Measurements from ENCODE around the gene MMP14. TPM values are rescaled to one million over a fixed set of nuclear protein-coding genes. Genes with fewer than 3 reads are reported as not detected.

MMP14 gene
- total and polyA plus RNA-seq, 3 donors from 2014 or later = 14.2 to 54.6 (median 35.8) TPM

DNA sequence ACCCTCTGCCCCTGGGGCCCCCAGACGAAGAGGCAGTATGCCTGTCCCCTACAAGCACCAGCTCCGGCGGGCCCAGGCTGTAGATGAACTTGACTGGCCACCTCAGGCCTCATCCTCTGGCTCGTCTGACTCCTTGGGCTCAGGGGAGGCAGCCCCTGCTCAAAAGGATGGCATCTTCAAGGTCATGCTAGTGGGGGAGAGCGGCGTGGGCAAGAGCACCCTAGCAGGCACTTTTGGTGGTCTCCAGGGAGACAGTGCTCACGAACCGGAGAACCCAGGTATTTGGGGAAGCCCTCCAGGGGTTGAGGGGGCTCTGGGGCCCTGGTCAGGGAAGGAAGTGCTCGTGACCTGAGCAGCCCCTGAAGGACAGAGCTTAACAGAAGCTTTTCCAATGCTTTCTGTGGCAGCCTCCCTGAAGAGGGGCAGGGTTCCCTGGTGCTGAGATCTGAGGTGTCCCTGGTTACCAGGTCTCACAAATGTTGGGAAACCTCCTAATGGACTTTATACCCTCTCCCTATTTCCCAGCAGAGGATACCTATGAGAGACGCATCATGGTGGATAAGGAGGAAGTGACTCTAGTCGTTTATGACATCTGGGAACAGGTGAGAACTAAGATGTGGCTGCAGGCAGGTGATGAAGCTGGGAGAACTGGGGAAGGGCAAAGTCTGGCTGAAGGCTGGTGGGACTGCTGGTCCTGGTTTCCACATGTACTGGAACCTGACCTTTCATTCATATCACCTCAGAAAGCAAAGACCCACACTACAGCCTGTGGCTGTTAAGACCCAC is 48.5 kb downstream of the MMP14 start:
- intact Hi-C loops (cut with DNase I; ENCODE audit: low total_unique reads) = no loop called here
- peaks cover 15% of the 10 kb centered on the region for H3K4me1 ChIP-seq
- no peak overlapping the region for H3K4me3 ChIP-seq
- no peak for DNase-seq
- H3K27ac ChIP-seq = no peak overlapping the region
- WGBS, 2 donors = 81 to 88% methylated on average over 10 to 11 of the region's 11 CpGs
- H3K9me3 ChIP-seq = no peaks in the 10 kb centered on the region
- H3K27me3 ChIP-seq = no peaks in the 10 kb centered on the region
- no peak for TF ChIP-seq POLR2A (IDR thresholded peaks at IDR 0.05)
- TF ChIP-seq, protein P1, sequence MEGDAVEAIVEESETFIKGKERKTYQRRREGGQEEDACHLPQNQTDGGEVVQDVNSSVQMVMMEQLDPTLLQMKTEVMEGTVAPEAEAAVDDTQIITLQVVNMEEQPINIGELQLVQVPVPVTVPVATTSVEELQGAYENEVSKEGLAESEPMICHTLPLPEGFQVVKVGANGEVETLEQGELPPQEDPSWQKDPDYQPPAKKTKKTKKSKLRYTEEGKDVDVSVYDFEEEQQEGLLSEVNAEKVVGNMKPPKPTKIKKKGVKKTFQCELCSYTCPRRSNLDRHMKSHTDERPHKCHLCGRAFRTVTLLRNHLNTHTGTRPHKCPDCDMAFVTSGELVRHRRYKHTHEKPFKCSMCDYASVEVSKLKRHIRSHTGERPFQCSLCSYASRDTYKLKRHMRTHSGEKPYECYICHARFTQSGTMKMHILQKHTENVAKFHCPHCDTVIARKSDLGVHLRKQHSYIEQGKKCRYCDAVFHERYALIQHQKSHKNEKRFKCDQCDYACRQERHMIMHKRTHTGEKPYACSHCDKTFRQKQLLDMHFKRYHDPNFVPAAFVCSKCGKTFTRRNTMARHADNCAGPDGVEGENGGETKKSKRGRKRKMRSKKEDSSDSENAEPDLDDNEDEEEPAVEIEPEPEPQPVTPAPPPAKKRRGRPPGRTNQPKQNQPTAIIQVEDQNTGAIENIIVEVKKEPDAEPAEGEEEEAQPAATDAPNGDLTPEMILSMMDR (IDR thresholded peaks at IDR 0.05) = no peak
- no peaks in the 10 kb centered on the region for H3K36me3 ChIP-seq (ENCODE audit: low read depth, missing control alignments)

DNA sequence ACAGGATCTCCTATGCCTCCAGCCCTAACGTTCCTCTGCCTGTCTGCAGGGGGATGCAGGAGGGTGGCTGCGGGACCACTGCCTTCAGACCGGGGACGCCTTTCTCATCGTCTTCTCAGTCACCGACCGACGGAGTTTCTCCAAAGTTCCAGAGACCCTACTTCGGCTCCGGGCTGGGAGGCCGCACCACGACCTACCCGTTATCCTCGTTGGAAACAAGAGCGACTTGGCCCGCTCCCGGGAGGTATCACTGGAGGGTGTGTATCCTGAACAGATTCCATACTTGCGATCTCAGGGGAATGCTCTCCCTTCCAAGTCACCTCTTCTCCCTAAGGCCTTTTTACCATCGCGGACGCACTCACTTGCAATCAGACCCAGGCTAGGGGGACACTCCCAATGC is 49.6 kb downstream of the MMP14 start:
- Histone ChIP-seq H3K4me1 (peaks cover 15% of the 10 kb centered on the region), H3K27me3 (no peaks in the 10 kb centered on the region), H3K4me3 (peak overlapping the region; percentile 75 to 85), H3K27ac (no peak overlapping the region), H3K36me3 (ENCODE audit: low read depth, missing control alignments) (no peaks in the 10 kb centered on the region), H3K9me3 (no peaks in the 10 kb centered on the region)
- 71 to 88% methylated on average over 20 to 21 of the region's 21 CpGs for WGBS, 2 donors
- TF ChIP-seq POLR2A (IDR thresholded peaks at IDR 0.05) = no peak
- TF ChIP-seq, protein P1 (IDR thresholded peaks at IDR 0.05) = no peak
- no peak for DNase-seq
- intact Hi-C loops (cut with DNase I; ENCODE audit: low total_unique reads) = no loop called here

DNA sequence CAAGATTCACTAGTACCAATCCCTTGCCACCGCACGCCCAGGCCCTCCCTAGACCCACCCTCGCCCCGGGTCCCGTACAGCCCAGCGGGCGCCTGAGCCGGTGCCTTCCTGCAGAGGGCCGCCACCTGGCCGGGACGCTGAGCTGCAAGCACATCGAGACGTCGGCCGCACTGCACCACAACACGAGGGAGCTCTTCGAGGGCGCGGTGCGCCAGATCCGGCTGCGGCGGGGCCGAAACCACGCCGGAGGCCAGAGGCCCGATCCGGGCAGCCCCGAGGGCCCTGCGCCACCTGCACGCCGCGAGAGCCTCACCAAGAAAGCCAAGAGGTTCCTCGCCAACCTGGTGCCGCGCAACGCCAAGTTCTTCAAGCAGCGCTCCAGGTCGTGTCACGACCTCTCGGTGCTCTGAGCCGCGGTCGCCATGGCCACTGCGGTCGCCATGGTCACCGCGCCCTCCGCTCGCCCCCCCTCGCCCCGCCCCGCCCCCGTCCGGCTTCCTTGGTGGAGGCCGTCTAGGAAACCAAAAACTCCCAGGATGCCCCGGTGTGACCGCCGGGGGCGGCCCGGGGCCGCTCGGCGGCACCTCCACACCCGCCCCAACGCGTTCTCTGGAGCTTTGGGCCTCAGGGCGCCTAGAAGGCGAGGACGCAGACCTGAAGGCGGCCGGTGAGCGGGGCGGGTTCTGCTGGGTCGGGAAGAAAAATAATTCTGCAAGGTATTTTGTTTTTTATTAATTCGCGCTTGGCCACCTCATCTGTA is 50.3 kb downstream of the MMP14 start:
- 3 to 11% methylated on average over 7 to 75 of the region's 77 CpGs for WGBS, 2 donors
- Histone ChIP-seq H3K4me3 (peak overlapping the region; percentile 75 to 85), H3K9me3 (no peaks in the 10 kb centered on the region), H3K36me3 (ENCODE audit: low read depth, missing control alignments) (no peaks in the 10 kb centered on the region), H3K27ac (peak overlapping the region; percentile 68 to 73), H3K4me1 (peaks cover 15% of the 10 kb centered on the region), H3K27me3 (no peaks in the 10 kb centered on the region)
- no peak for TF ChIP-seq POLR2A (IDR thresholded peaks at IDR 0.05)
- TF ChIP-seq, protein P1 (IDR thresholded peaks at IDR 0.05) = no peak
- peak; percentile 84 for DNase-seq
- intact Hi-C loops (cut with DNase I; ENCODE audit: low total_unique reads) = no loop called here

DNA sequence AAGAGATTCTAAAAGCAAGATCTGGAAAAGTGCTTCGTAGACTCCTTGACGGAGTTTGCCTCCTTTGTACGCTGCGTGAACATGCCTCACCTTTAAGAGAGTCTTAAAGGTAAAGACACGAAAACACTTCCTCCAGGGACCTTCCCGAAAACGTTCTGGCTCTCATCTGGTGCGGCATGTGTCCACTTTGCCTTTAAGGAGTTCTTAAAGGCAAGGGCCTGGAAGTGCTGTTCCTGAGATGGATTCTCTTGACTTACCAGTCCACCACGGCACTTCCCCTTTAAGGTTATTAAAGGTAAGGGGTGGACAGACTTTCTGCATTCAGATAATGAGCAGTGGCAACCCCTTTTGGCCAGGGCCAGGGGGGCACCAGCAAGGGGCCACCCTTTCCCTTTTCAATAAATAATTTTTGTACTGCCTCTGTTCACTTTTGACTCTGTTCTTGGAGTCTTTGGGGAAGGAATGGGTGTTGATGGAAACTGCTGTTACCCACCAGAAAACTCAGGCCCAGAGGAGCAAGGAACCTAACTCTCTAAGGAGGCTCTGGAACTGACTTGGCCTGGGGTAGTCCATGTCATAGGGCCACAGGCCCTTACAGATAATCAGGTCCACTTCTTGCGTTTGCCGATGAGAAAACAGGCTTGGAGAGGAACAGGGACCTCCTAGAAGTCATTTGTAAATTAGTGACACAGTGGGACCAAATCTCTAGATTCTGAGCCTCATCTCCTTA is 51.0 kb downstream of the MMP14 start:
- H3K4me3 ChIP-seq = peak overlapping the region; percentile 75 to 85
- WGBS, 2 donors = 12 to 14% methylated on average over 11 of the region's 11 CpGs
- peak; percentile 94 for DNase-seq
- H3K4me1 ChIP-seq = peaks cover 12% of the 10 kb centered on the region
- no peak for TF ChIP-seq POLR2A (IDR thresholded peaks at IDR 0.05)
- TF ChIP-seq, protein P1 (IDR thresholded peaks at IDR 0.05) = peak in 1 of 3 experiments; percentile 11
- H3K27ac ChIP-seq = peak overlapping the region; percentile 68 to 73
- H3K36me3 ChIP-seq (ENCODE audit: low read depth, missing control alignments) = no peaks in the 10 kb centered on the region
- H3K9me3 ChIP-seq = no peaks in the 10 kb centered on the region
- intact Hi-C loops (cut with DNase I; ENCODE audit: low total_unique reads) = no loop called here
- H3K27me3 ChIP-seq = no peaks in the 10 kb centered on the region

Data from testis (tissue), 3 donors.